Trophoblast cell (in vitro differentiated cells and primary cell): ENCODE data around the gene GTF2I. TPM values are rescaled to one million over a fixed set of nuclear protein-coding genes. Genes with fewer than 3 reads are reported as not detected.
A peak's percentile ranks its signal among the peaks of the same experiment; 100 is the strongest.

ENCODE experiments used
- DNase-seq, 2 donors: peaks; one replicate each; pipeline ENCODE4 v3.0.0-alpha.2; 2016
- H2AFZ ChIP-seq: 2 replicates; pipeline ENCODE4 v1.6.1; 2013; ENCODE audit warnings: low read length, moderate library complexity, mild to moderate bottlenecking; ENCODE audit not compliant: insufficient read depth, poor library complexity
- H2AK5ac ChIP-seq: 2 replicates; pipeline ENCODE4 v1.6.1; 2013; ENCODE audit warnings: mild to moderate bottlenecking, low read length
- H2BK120ac ChIP-seq: 2 replicates; pipeline ENCODE4 v1.6.1; 2013; ENCODE audit warnings: low read length, mild to moderate bottlenecking, moderate library complexity; ENCODE audit not compliant: insufficient read depth, poor library complexity
- H2BK12ac ChIP-seq: 2 replicates; pipeline ENCODE4 v1.6.1; 2013; ENCODE audit warnings: mild to moderate bottlenecking, low read length, moderate library complexity
- H2BK5ac ChIP-seq: 2 replicates; pipeline ENCODE4 v1.6.1; 2013; ENCODE audit warnings: low read length, low read depth, moderate library complexity, mild to moderate bottlenecking; ENCODE audit not compliant: poor library complexity
- H3K14ac ChIP-seq: 2 replicates; pipeline ENCODE4 v1.6.1; 2013; ENCODE audit warnings: mild to moderate bottlenecking, low read length
- H3K18ac ChIP-seq: 2 replicates; pipeline ENCODE4 v1.6.1; 2013; ENCODE audit warnings: mild to moderate bottlenecking, low read length
- H3K23ac ChIP-seq: 2 replicates; pipeline ENCODE4 v1.6.1; 2013; ENCODE audit warnings: low read length
- H3K27ac ChIP-seq: 2 replicates; pipeline ENCODE4 v1.5.1; 2013; ENCODE audit warnings: low read depth, mild to moderate bottlenecking, inconsistent platforms, low read length, moderate library complexity
- H3K27me3 ChIP-seq: 2 replicates; pipeline ENCODE4 v1.6.1; 2013; ENCODE audit warnings: inconsistent platforms, mild to moderate bottlenecking, low read length, moderate library complexity; ENCODE audit not compliant: insufficient read depth
- H3K36me3 ChIP-seq, 2 experiments: 1 replicate in 1 of 2; 2 replicates in 1 of 2; pipeline ENCODE4 v1.6.1; 2013; ENCODE audit warnings: low read length in 2 of 2, mild to moderate bottlenecking in 2 of 2, moderate library complexity in 1 of 2; ENCODE audit not compliant: insufficient read depth in 2 of 2, control insufficient read depth in 1 of 2
- H3K4ac ChIP-seq: 2 replicates; pipeline ENCODE4 v1.6.1; 2013; ENCODE audit warnings: low read depth, mild to moderate bottlenecking, low read length, moderate library complexity
- H3K4me1 ChIP-seq, 2 experiments: 1 replicate in 1 of 2; 2 replicates in 1 of 2; pipeline ENCODE4 v1.6.1; 2013; ENCODE audit warnings: low read length in 2 of 2, mild to moderate bottlenecking in 2 of 2, moderate library complexity in 1 of 2; ENCODE audit not compliant: insufficient read depth in 2 of 2, control insufficient read depth in 1 of 2
- H3K4me2 ChIP-seq: 2 replicates; pipeline ENCODE4 v1.6.1; 2013; ENCODE audit warnings: inconsistent platforms, mild to moderate bottlenecking, low read length, moderate library complexity
- H3K4me3 ChIP-seq: 2 replicates; pipeline ENCODE4 v1.5.1; 2013; ENCODE audit warnings: mild to moderate bottlenecking, low read depth, low read length, inconsistent platforms
- H3K79me1 ChIP-seq: one replicate; pipeline ENCODE4 v1.6.1; 2013; ENCODE audit warnings: low read length
- H3K79me2 ChIP-seq: 2 replicates; pipeline ENCODE4 v1.6.1; 2013; ENCODE audit warnings: low read length, mild to moderate bottlenecking; ENCODE audit not compliant: control insufficient read depth, insufficient read depth, poor library complexity
- H3K9ac ChIP-seq: 2 replicates; pipeline ENCODE4 v1.6.1; 2013; ENCODE audit warnings: mild to moderate bottlenecking, low read length
- H3K9me3 ChIP-seq: 2 replicates; pipeline ENCODE4 v1.6.1; 2013; ENCODE audit warnings: low read depth, mild to moderate bottlenecking, control low read depth, inconsistent platforms, low read length; ENCODE audit not compliant: insufficient read depth
- H4K12ac ChIP-seq: 2 replicates; pipeline ENCODE4 v1.6.1; 2013; ENCODE audit warnings: low read depth, mild to moderate bottlenecking, low read length, moderate library complexity
- H4K8ac ChIP-seq: 2 replicates; pipeline ENCODE4 v1.6.1; 2013; ENCODE audit warnings: low read depth, mild to moderate bottlenecking, low read length, moderate library complexity
- H4K91ac ChIP-seq: one replicate; pipeline ENCODE4 v1.6.1; 2013; ENCODE audit warnings: low read depth, mild to moderate bottlenecking, low read length, moderate library complexity
- WGBS: extraction: QIAGEN DNeasy Blood & Tissue Kit; methylation state at CpG from one replicate; pipeline ENCODE4 v1.1.7; 2013; ENCODE audit warnings: missing lambda C conversion rate; ENCODE audit not compliant: insufficient read length, insufficient coverage; ENCODE audit errors: extremely low coverage; 5-methylcytosine and 5-hydroxymethylcytosine counted together
- polyA plus RNA-seq: library from polyadenylated mRNA; stranded (reverse); fragments of 200-250 nt; gene quantifications from 2 replicates; pipeline ENCODE4 v1.2.3, GENCODE V29; 2013

GTF2I gene
- 172 and 177 TPM in 2 replicates for polyA plus RNA-seq

GRCh38 chr7:74657692-74658177 lies at the start of gene GTF2I:
TSS of gene GTF2I (plus strand) at chr7:74657718. CDS start at chr7:74689129, 31,411 bp downstream.
- H3K9me3 ChIP-seq, result no peaks in the 10 kb centered on the region
- H2BK120ac ChIP-seq, result peak within 1 kb of the TSS; percentile 100
- peak within 1 kb of the TSS; percentile 100 for H3K27ac ChIP-seq
- no peaks in the 10 kb centered on the region for H3K27me3 ChIP-seq
- H3K18ac ChIP-seq, result peak within 1 kb of the TSS; percentile 99
- peak within 1 kb of the TSS; percentile 100 for H3K9ac ChIP-seq
- peak within 1 kb of the TSS; percentile 100 for H3K4me3 ChIP-seq
- peaks cover 19 to 20% of the 10 kb centered on the region in 2 experiments for H3K4me1 ChIP-seq
- peak within 1 kb of the TSS; percentile 29 for H2BK12ac ChIP-seq
- H3K23ac ChIP-seq, result no peak within 1 kb of the TSS
- H3K79me2 ChIP-seq, result peaks cover 39% of the 10 kb centered on the region
- peak within 1 kb of the TSS; percentile 97 for H3K4me2 ChIP-seq
- H3K36me3 ChIP-seq, result peaks cover 0 to 3% of the 10 kb centered on the region in 2 experiments
- no CpG with 5 or more reads among the region's 56 CpGs for WGBS
- H4K8ac ChIP-seq, result peak within 1 kb of the TSS; percentile 98
- H2BK5ac ChIP-seq, result peak within 1 kb of the TSS; percentile 99
- H2AK5ac ChIP-seq, result peak within 1 kb of the TSS; percentile 100
- peak within 1 kb of the TSS; percentile 99 for H4K12ac ChIP-seq
- H3K79me1 ChIP-seq, result peaks cover 28% of the 10 kb centered on the region
- H3K14ac ChIP-seq, result peak within 1 kb of the TSS; percentile 100
- peak within 1 kb of the TSS; percentile 100 for H3K4ac ChIP-seq
- peak within 1 kb of the TSS; percentile 98 for H2AFZ ChIP-seq
- peak within 1 kb of the TSS; percentile 100 for H4K91ac ChIP-seq
- peak in 1 of 2 donors; percentile 55 for DNase-seq

- Histone ChIP-seq H2BK12ac (no peak overlapping the region), H3K79me1 (no peaks in the 10 kb centered on the region), H3K9ac (no peak overlapping the region), H4K91ac (no peak overlapping the region), H3K4me3 (no peak overlapping the region), H3K4ac (no peak overlapping the region), H3K4me1 (peaks cover 3 to 4% of the 10 kb centered on the region in 2 experiments), H3K9me3 (no peaks in the 10 kb centered on the region), H3K23ac (no peak overlapping the region), H3K36me3 (no peaks in the 10 kb centered on the region), H3K18ac (no peak overlapping the region), H3K27me3 (no peaks in the 10 kb centered on the region), H3K27ac (no peak overlapping the region), H2BK120ac (no peak overlapping the region), H2AFZ (no peak overlapping the region), H4K8ac (no peak overlapping the region), H3K4me2 (no peak overlapping the region), H4K12ac (no peak overlapping the region), H2BK5ac (no peak overlapping the region), H3K79me2 (no peaks in the 10 kb centered on the region), H2AK5ac (no peak overlapping the region), H3K14ac (no peak overlapping the region)
- WGBS, result no CpG with 5 or more reads among the region's 11 CpGs
- DNase-seq, result peak in 1 of 2 donors; percentile 60
Measured at GRCh38 chr7:74612015-74612829, 45.3 kb upstream of the GTF2I start.

GRCh38 chr7:74615933-74616780 lies 41.4 kb upstream of the GTF2I start:
- H3K9me3 ChIP-seq, result no peaks in the 10 kb centered on the region
- H3K4me1 ChIP-seq, result peaks cover 5 to 6% of the 10 kb centered on the region in 2 experiments
- no peak overlapping the region for H3K4ac ChIP-seq
- H3K14ac ChIP-seq, result no peak overlapping the region
- no peak for DNase-seq
- no peak overlapping the region for H4K12ac ChIP-seq
- no peak overlapping the region for H4K91ac ChIP-seq
- no peak overlapping the region for H3K9ac ChIP-seq
- no CpG with 5 or more reads among the region's 13 CpGs for WGBS
- no peaks in the 10 kb centered on the region for H3K79me2 ChIP-seq
- H2AFZ ChIP-seq, result no peak overlapping the region
- H3K4me3 ChIP-seq, result no peak overlapping the region
- H3K79me1 ChIP-seq, result no peaks in the 10 kb centered on the region
- no peak overlapping the region for H3K27ac ChIP-seq
- H2BK12ac ChIP-seq, result no peak overlapping the region
- H3K18ac ChIP-seq, result no peak overlapping the region
- H3K4me2 ChIP-seq, result no peak overlapping the region
- H2AK5ac ChIP-seq, result no peak overlapping the region
- no peaks in the 10 kb centered on the region for H3K36me3 ChIP-seq
- H2BK5ac ChIP-seq, result no peak overlapping the region
- H3K23ac ChIP-seq, result no peak overlapping the region
- no peak overlapping the region for H4K8ac ChIP-seq
- H3K27me3 ChIP-seq, result no peaks in the 10 kb centered on the region
- H2BK120ac ChIP-seq, result no peak overlapping the region

- no peak overlapping the region for H4K12ac ChIP-seq
- no peak for DNase-seq
- no peak overlapping the region for H3K4me3 ChIP-seq
- H2BK12ac ChIP-seq, result no peak overlapping the region
- no peak overlapping the region for H2AK5ac ChIP-seq
- no peak overlapping the region for H3K4ac ChIP-seq
- no CpG with 5 or more reads among the region's 9 CpGs for WGBS
- H3K18ac ChIP-seq, result no peak overlapping the region
- no peaks in the 10 kb centered on the region for H3K79me1 ChIP-seq
- no peak overlapping the region for H3K14ac ChIP-seq
- H3K9ac ChIP-seq, result no peak overlapping the region
- no peak overlapping the region for H2BK5ac ChIP-seq
- no peaks in the 10 kb centered on the region for H3K36me3 ChIP-seq
- H3K79me2 ChIP-seq, result no peaks in the 10 kb centered on the region
- H3K23ac ChIP-seq, result no peak overlapping the region
- no peak overlapping the region for H3K27ac ChIP-seq
- H3K9me3 ChIP-seq, result no peaks in the 10 kb centered on the region
- H2BK120ac ChIP-seq, result no peak overlapping the region
- no peak overlapping the region for H2AFZ ChIP-seq
- H3K4me2 ChIP-seq, result no peak overlapping the region
- H3K27me3 ChIP-seq, result no peaks in the 10 kb centered on the region
- peak overlapping the region; percentile 38 for H4K91ac ChIP-seq
- no peak overlapping the region for H4K8ac ChIP-seq
- H3K4me1 ChIP-seq, result peaks cover 5 to 6% of the 10 kb centered on the region in 2 experiments
Measured at GRCh38 chr7:74617180-74617744, 40.3 kb upstream of the GTF2I start.
